Effector memory CD8-positive, alpha-beta T cell (primary cell): ENCODE measurements around the gene TGFB2.

Experiments used
- ATAC-seq: fragments of 150-1000 bp; cut with Tn5 transposase; replicated peaks from 2 replicates; pipeline ENCODE4 v1.10.0; 2021; ENCODE audit warnings: mild to moderate bottlenecking, moderate library complexity
- DNase-seq, 3 experiments: peaks; one replicate each; pipeline ENCODE4 v3.0.0; 2021
- H3K27ac Mint-ChIP-seq, 2 donors: one replicate each; pipeline ENCODE4 v1.8.0; 2022; ENCODE audit warnings: mild to moderate bottlenecking in 2 of 2, mixed read lengths in 2 of 2, moderate library complexity in 2 of 2
- H3K27me3 Mint-ChIP-seq, 2 donors: one replicate each; pipeline ENCODE4 v1.8.0; 2022; ENCODE audit warnings: mixed read lengths in 2 of 2
- H3K36me3 Mint-ChIP-seq: one replicate; pipeline ENCODE4 v1.8.0; 2022; ENCODE audit warnings: mild to moderate bottlenecking, moderate library complexity, mixed read lengths; ENCODE audit not compliant: insufficient read depth
- H3K4me1 Mint-ChIP-seq, 2 donors: one replicate each; pipeline ENCODE4 v1.8.0; 2022; ENCODE audit warnings: low read depth in 2 of 2, mixed read lengths in 2 of 2
- H3K4me3 Mint-ChIP-seq, 2 donors: one replicate each; pipeline ENCODE4 v1.8.0; 2022; ENCODE audit warnings: mild to moderate bottlenecking in 2 of 2, mixed read lengths in 2 of 2, moderate library complexity in 2 of 2
- H3K9me3 Mint-ChIP-seq, 2 donors: one replicate each; pipeline ENCODE4 v1.8.0; 2022; ENCODE audit warnings: mixed read lengths in 2 of 2

TGFB2 gene

DNA sequence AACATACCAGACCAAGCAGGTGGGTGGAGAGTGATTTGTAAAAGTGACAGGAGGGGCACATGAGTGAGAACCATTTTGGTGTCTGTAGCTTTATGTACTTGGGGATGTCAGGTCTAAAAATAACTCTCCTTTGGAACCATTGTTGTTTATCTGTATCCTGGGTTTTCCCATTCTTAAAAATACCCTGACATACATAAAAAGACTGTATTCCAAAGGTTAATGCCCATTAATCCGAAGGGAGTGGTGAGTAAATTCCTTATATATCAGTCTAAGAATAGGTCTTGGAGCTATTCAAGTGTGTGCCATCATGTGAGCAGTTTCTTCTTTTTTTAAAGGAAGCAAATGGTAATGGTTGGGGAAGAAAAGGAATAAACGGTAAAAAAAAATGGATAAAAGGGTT, 117.5 kb downstream of the TGFB2 start:
- no peaks in the 10 kb centered on the region for H3K9me3 Mint-ChIP-seq
- H3K27me3 Mint-ChIP-seq: no peaks in the 10 kb centered on the region
- H3K36me3 Mint-ChIP-seq: no peaks in the 10 kb centered on the region
- H3K27ac Mint-ChIP-seq: no peak overlapping the region
- H3K4me1 Mint-ChIP-seq: no peaks in the 10 kb centered on the region
- H3K4me3 Mint-ChIP-seq: no peak overlapping the region
- no peak for DNase-seq
- ATAC-seq: no peak

DNA sequence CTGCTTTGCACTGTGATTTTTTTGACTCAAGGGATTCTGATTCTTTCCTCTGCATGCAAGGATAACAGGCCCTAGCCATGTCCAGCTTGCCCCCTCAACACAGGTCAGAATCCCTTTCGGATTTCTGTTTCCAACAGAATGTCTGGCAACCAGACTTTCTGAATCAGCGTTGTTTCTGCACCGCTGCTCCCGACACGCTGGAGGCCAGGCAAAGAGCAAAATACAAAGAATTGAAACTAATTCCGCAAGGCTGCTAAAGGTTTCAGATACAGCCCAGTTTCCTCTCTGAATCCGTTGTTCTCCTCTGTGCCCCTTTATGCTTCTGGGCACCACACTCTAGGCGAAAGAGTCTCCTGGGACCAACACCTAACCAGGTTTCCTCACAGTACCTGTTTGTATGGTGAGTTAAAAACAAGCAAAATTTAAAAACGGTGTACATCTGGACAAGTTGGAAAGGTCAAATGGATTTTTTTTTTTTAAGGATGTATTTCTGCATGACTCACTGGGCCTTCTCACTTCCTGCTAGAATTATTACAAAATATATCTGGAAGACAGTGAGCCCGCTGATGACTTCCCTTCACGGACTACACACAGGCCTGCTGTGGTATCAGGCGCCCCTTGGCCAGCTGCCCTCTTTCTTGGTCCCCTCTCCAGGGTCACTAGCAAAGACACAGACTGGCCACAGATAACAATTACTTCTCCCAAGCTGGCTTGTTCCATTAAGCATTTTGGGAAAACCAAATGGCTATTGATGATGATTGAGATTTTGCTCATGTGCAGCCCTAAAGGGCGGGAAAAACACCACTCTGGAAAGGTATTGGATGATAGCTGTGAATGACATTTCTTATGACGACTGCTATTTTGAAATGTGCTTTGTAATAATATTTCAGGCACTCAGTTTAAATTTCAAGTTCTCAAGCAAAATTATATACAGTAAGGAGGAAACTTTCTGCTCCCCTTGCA, 118.3 kb downstream of the TGFB2 start:
- DNase-seq: no peak
- no peak for ATAC-seq
- Mint-ChIP-seq H3K27ac (no peak overlapping the region), H3K4me1 (no peaks in the 10 kb centered on the region), H3K27me3 (no peaks in the 10 kb centered on the region), H3K9me3 (no peaks in the 10 kb centered on the region), H3K36me3 (no peaks in the 10 kb centered on the region), H3K4me3 (no peak overlapping the region)

DNA sequence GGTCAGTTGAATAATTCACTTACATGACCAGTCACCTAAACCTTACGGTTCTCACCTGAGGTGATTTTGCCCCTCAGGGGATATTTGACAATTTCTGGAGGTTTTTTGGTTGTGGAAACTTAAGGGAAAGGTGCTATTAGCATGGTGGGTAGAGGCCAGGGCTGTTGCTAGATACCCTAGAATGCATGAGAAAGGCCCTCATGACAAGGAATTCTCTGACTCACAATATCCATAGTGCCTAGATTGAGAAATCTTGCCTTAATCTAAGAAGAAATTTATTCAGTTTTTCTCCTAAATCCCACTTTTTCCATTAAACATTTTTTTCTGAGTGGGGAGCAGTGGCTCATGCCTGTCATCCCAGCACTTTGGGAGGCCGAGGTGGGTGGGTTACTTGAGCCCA, 119.7 kb downstream of the TGFB2 start:
- ATAC-seq (no peak), DNase-seq (no peak)
- Mint-ChIP-seq H3K27ac (no peak overlapping the region), H3K9me3 (no peaks in the 10 kb centered on the region), H3K36me3 (no peaks in the 10 kb centered on the region), H3K4me1 (no peaks in the 10 kb centered on the region), H3K4me3 (no peak overlapping the region), H3K27me3 (no peaks in the 10 kb centered on the region)

DNA sequence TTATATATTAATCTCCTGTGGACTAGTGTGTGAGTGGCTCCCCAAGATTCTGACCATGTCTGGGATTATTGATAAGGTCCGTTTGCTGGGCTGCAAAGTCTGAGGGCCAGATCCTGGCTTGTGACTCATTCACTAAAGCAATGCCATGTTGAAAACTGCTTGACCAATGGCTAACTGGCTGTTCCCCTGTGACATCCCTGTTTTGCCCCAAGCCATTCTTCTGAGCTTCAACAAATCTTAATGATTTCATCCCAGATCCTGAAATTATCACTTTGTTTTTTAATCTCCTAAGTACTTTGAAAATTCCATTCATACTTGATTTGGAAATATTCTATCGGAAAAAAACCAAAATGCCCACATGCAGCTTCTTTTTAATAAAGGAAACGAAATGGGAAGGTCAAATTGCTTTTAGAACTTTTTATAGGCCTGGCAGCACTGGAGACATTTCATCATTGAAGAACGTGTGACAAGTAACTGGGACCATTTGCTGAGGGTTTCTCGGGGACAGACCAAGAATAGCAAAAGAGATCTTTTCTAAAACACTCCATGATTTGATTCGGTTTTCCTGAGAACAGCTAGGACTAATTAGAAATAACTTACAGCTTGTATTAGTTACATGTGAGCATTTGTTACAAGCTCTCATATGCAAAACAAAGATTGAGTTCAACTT, 121.3 kb downstream of the TGFB2 start:
- H3K4me1 Mint-ChIP-seq: no peaks in the 10 kb centered on the region
- no peak for ATAC-seq
- no peak overlapping the region for H3K27ac Mint-ChIP-seq
- H3K4me3 Mint-ChIP-seq: no peak overlapping the region
- no peaks in the 10 kb centered on the region for H3K27me3 Mint-ChIP-seq
- no peaks in the 10 kb centered on the region for H3K9me3 Mint-ChIP-seq
- no peaks in the 10 kb centered on the region for H3K36me3 Mint-ChIP-seq
- no peak for DNase-seq

DNA sequence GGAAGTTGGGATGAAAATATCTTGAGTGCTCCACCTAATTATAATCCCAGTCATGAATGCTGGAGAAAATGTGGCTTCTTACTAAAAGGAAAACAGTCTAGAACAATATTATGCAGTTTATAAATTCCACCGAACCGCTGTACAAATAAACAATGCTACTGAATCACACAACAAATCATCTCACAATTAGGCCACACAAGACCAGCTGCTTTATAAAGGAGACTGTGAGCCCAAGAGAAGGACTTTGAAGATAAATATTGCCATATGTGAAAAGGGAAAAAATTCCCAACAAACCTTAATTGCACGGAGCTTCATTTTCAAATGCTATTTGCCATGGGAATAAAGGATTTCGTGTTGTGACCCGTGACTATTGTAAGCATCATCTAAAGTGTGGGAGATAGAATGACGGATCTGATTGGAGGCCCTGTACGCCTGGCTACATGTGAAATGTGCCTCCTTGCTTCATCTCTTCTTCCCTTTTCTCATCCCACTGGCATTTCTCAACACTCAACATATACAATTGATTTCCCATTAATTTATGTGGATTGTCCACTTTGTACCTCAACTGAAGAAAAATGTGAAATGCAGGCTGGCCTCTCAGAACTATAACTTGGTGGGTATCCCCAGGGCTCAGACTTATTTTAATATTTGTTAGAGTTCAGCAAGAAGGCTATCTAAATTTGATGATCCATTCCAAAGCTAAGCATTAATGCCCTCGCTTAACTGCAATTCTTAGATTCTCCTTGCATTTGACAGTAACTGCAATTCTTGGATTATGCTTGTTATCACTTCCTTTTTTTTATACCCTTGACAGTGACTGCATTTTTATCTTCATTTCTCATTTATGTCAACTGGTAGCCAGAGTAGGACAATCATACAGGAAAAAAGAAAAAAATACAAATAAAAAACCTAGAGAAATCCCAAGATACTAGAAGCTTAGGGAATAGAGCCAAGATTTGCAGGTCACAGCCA, 122.3 kb downstream of the TGFB2 start:
- H3K27ac Mint-ChIP-seq: no peak overlapping the region
- no peak for DNase-seq
- no peak for ATAC-seq

DNA sequence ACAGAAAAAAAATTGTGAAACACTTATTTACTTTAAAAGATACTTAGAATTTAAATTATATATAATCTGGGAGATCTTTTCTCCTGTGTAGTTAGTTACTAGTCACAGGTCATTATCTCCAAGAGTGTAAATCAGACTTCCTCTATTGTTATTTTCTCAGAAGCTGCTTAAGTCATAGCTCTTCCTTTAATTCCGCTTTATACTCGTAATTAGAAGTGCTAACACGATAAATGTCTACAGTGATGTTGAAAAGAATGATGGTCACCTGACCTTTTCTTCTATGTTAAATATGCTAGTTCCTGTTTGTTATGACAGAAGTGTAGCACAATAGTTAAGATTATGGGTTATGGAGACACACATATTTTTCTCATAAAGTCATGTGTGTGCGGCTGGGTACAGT, 123.6 kb downstream of the TGFB2 start:
- DNase-seq: no peak
- H3K27me3 Mint-ChIP-seq: no peaks in the 10 kb centered on the region
- no peaks in the 10 kb centered on the region for H3K4me1 Mint-ChIP-seq
- H3K36me3 Mint-ChIP-seq: no peaks in the 10 kb centered on the region
- no peaks in the 10 kb centered on the region for H3K9me3 Mint-ChIP-seq
- H3K4me3 Mint-ChIP-seq: no peak overlapping the region
- no peak for ATAC-seq
- H3K27ac Mint-ChIP-seq: no peak overlapping the region

More for the DNA sequence above, 122.3 kb downstream of the TGFB2 start:
- no peaks in the 10 kb centered on the region for H3K36me3 Mint-ChIP-seq
- no peaks in the 10 kb centered on the region for H3K4me1 Mint-ChIP-seq
- H3K9me3 Mint-ChIP-seq: no peaks in the 10 kb centered on the region
- no peak overlapping the region for H3K4me3 Mint-ChIP-seq
- H3K27me3 Mint-ChIP-seq: no peaks in the 10 kb centered on the region

DNA sequence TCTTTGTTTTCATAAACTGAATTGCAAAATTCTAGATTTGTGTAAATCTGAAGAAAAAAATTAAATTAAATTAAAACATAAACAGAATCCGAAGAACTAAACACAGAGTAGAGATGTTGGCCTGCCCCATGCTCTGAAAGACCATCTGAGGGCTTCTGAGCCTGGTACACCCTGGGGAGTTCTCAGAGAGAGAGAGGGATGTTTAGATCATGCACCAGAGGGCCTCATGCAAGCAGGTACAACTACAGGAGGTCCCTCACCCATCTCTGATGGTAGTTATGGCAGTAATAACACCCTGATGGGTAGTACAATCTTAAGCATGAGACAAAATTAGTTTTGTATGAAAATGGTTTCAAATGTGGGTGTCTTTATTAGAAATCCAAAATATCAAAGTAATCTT, 127.7 kb downstream of the TGFB2 start:
- Mint-ChIP-seq H3K4me3 (no peak overlapping the region), H3K27ac (no peak overlapping the region), H3K36me3 (no peaks in the 10 kb centered on the region), H3K27me3 (peaks cover 0 to 8% of the 10 kb centered on the region in 2 donors), H3K4me1 (peaks cover 2 to 4% of the 10 kb centered on the region in 2 donors), H3K9me3 (no peaks in the 10 kb centered on the region)
- ATAC-seq (no peak), DNase-seq (no peak)

DNA sequence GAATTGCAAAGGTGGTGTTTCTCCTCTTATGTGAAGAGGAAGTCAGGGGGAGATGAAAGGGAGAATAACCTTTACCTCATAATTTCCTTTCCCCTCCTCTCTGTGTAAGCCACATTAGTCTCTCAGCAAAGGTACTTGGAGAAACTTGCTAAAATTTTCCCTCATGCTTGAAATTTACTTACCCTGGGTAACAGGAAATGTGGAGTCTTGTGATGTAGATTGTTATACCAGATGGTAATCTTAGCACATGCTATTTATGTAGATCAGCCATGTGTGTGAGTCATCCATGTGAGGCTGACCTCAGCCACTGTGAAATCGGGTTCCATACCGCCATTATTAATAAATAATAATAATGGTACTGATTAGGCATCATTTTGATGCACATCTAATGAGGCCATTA, 128.4 kb downstream of the TGFB2 start:
- H3K27ac Mint-ChIP-seq: no peak overlapping the region
- H3K4me3 Mint-ChIP-seq: no peak overlapping the region

DNA sequence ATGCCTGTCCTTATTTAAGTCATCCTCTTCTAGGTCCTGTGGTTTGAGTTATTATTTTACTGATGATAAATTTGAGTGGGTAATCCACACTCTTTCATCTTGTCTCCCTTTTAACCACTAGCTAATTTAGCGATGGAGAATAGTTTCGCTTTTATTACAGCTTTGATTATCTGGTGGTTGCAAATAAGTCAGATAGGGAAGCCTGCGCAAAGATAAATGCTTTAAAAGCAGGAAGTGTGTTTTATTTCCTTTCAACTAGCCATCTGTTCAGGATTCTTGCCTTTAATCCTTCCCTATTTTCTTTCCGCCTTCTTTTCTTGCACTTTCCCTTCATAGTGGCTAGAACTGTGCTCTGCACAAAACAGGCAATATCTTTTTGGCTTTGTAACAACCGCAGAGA, 129.0 kb downstream of the TGFB2 start:
- no peaks in the 10 kb centered on the region for H3K36me3 Mint-ChIP-seq
- ATAC-seq (no peak), DNase-seq (no peak)
- H3K27ac Mint-ChIP-seq: no peak overlapping the region
- H3K4me3 Mint-ChIP-seq: no peak overlapping the region
- no peaks in the 10 kb centered on the region for H3K9me3 Mint-ChIP-seq
- H3K27me3 Mint-ChIP-seq: peaks cover 0 to 8% of the 10 kb centered on the region in 2 donors
- peaks cover 2 to 4% of the 10 kb centered on the region in 2 donors for H3K4me1 Mint-ChIP-seq

More for the DNA sequence above, 128.4 kb downstream of the TGFB2 start:
- no peaks in the 10 kb centered on the region for H3K36me3 Mint-ChIP-seq
- no peaks in the 10 kb centered on the region for H3K9me3 Mint-ChIP-seq
- ATAC-seq (no peak), DNase-seq (no peak)
- peaks cover 0 to 8% of the 10 kb centered on the region in 2 donors for H3K27me3 Mint-ChIP-seq
- H3K4me1 Mint-ChIP-seq: peaks cover 2 to 4% of the 10 kb centered on the region in 2 donors

DNA sequence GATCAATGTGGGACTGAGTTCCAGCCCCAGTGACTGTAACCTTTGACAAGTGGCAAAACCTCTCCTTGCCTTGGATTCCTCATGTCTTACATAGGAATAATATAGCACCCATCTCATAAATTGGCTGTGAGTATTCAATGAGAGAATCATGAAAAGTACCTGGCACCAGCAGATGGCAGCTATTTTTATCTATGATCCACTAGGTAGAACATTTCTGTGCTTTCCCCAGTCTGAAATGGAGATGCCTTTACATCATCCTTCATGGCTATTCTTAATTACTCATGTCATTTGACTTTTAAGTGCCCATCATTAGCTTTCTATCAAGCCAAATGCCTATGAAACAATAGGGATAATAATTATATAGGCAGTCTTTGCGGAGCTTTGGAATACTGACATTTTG, 130.1 kb downstream of the TGFB2 start:
- Mint-ChIP-seq H3K27ac (no peak overlapping the region), H3K9me3 (no peaks in the 10 kb centered on the region), H3K4me3 (no peak overlapping the region), H3K27me3 (peaks cover 4 to 12% of the 10 kb centered on the region in 2 donors), H3K36me3 (no peaks in the 10 kb centered on the region), H3K4me1 (peaks cover 2 to 4% of the 10 kb centered on the region in 2 donors)
- ATAC-seq (no peak), DNase-seq (no peak)

DNA sequence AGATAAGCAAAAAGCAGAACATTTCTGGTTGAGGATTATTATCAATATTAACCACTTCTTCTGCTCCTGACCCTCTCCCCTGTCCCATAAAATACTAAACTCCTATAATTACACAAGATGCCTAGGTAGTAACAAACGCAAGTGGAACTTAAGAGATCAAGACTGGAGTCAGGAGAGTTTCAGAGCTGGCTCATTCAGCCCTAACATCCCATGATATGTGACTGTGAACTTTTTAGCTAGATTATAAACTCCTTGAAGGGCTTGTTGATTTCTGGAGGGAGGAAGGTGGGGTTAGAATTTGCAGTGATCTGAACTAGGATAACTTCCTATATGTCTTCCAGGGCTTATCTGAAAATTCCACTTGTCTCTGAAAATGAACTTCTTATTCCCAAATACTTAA, 130.6 kb downstream of the TGFB2 start:
- Mint-ChIP-seq H3K27ac (no peak overlapping the region), H3K4me3 (no peak overlapping the region), H3K27me3 (peaks cover 7 to 14% of the 10 kb centered on the region in 2 donors), H3K36me3 (no peaks in the 10 kb centered on the region), H3K9me3 (no peaks in the 10 kb centered on the region), H3K4me1 (peaks cover 2 to 4% of the 10 kb centered on the region in 2 donors)
- DNase-seq (no peak), ATAC-seq (no peak)

DNA sequence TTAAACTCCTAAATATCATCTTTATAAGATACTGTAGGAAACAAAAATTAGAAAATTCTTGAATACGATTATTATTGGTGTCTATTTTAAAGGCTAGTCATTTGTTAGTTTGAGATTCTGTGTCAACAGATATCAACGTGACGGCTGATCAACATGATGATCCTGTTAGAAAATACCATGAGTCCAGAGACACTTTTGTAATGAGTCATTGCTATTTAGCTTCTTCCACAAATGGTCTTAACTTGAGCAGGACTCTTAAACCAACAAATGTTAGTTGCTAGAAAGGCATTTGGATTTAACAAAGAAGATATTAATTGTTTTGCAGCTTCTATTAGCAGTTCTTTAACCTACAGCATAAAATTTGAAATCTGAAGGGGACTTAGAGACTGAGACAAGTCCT, 131.2 kb downstream of the TGFB2 start:
- Mint-ChIP-seq H3K4me3 (no peak overlapping the region), H3K9me3 (no peaks in the 10 kb centered on the region), H3K36me3 (no peaks in the 10 kb centered on the region), H3K27ac (no peak overlapping the region), H3K27me3 (peaks cover 7 to 14% of the 10 kb centered on the region in 2 donors), H3K4me1 (peaks cover 2 to 4% of the 10 kb centered on the region in 2 donors)
- DNase-seq: no peak
- no peak for ATAC-seq

DNA sequence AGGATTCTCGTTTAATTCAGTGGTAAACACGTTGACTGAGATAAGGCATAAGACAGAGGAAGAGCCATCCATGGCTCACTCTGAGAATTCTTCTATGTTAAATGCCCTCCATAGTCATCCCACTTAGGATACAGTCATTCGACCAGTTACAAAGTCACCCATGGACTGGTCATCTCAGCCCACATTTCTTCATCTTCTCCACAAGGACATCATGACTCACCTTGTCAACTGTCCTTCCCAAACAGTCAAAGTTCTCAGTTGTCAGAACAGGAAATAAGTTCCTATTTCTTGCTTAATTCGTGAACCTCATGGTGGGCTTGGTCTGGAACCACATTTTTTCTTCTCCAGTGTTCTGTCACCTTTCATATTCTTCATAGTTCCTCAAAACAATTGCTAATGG, 133.2 kb downstream of the TGFB2 start:
- H3K27me3 Mint-ChIP-seq: peaks cover 7 to 14% of the 10 kb centered on the region in 2 donors
- DNase-seq (no peak), ATAC-seq (no peak)
- peaks cover 2 to 4% of the 10 kb centered on the region in 2 donors for H3K4me1 Mint-ChIP-seq
- no peak overlapping the region for H3K4me3 Mint-ChIP-seq
- H3K27ac Mint-ChIP-seq: no peak overlapping the region
- H3K9me3 Mint-ChIP-seq: no peaks in the 10 kb centered on the region
- no peaks in the 10 kb centered on the region for H3K36me3 Mint-ChIP-seq
